HS-5 (cell line): ENCODE measurements around the gene EIF3L.

Source experiments
- DNase-seq: peaks from one replicate; pipeline ENCODE4 v3.0.0-alpha.2; 2012; ENCODE audit warnings: low read depth

The EIF3L gene

DNA sequence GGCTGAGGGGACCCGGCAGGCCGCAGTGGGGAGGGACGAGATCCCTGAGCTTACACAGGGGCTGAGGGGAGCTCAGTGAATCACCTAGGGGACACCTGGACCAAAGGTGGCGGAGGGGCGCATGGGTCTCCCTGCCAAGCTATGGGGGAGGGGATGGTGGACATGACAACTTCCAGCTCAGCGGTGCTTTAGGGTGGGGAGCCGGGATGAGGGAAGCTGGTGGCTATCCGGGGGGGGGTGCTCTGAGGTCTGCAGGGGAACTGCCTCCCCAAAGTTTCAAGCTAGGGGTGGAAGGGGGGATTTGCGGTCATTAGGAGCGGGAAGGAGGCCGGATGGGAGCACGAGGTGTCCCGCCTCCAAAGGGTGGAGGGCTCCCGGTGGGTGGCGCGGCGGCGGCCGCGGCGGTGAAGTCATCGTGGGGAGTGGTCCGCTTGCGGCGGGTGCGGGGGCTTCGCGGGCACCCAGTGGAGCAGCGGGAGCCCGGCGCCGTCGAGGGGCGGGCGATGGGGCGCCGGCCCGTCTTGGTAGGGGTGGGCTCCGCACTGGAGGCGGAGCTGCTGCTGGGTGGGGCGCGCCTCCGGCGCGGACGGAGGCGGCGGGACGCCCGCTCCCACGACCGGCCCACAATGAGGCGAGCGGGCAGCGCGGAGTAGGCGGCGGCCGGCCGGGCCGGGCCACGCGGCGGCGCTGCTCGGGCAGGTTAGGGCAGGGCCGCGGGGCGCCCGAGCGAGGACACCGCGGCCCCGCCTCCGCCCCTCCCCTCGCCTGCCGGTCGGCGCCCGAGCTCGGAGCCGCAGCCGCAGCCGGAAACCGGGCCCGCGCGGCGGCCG is 56.5 kb downstream of the EIF3L start, which contains the start of gene MICALL1:
Gene MICALL1 (plus strand): TSS at position 764 of the 830 bp plus-strand sequence. CDS start 126 bp downstream, outside the sequence.
- DNase-seq = peak; percentile 44

DNA sequence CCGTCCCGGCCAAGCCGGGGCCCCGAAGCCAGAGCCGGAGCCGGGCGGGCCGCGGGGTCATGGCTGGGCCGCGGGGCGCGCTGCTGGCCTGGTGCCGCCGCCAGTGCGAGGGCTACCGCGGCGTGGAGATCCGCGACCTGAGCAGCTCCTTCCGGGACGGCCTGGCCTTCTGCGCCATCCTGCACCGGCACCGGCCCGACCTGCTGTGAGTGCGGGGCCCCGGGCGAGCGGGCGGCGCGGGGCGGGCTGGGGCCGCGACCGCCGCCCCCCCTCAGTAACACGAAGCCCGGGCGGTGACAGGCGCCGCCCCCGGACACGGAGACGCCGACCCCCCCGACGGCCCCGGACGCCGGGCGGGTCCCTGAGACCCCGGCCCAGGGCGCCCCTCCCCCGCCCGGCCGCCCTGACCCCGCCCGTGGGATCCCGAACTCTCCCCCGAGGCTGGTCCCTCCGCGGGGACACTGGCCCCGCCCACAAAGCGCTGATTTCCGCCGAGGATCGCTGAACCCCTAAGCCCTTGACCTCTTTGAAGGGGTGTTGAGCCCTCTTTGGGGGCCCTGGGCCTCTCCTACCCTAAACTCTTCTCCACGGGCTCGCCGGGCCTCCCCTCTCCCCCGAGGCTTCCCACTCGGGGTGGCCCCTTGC is 57.3 kb downstream of the EIF3L start:
- DNase-seq = no peak

DNA sequence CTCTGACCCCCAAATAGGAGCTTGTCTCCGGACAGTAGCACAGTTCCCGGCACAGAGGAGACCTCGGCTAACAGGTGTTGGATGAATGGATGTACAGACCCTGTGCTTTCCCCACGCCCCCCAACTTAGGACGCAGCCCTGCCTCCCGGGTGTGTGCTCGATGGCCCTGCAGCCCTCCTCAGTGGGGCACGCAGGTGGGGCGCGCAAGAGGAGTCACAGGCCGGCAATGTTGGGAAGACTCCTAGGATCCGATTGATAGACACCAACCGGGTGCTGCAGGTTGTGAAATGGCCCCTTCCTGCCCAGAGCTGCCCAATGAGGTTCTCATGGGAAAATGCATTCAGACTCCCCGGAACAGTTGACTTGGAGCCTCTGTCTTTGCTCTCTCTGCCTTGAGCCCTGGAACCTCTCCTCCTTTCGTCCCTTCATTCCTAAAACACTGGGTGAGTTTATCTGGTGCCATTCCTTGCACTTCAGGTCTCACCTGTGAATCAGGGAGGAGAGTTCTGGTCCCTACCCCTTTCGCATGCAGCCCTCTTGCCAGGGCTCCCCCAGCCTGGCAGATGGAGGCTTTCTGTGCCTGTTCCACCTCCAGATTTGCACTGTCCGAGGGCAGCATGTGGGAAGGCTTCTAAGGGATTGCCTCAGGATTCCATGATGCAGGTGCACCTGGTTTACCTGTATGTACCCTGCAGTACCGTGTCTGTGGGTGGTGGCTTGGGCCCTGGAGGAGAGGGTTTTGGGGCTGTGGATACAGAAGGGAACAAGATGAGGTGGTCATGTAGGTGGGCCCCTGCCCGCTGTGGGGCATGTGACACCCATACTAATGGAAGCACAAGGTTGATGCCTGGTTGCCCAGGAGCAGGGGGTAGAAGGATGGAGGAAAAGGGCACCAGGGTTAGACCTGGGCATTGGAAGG is 58.1 kb downstream of the EIF3L start:
- no peak for DNase-seq

DNA sequence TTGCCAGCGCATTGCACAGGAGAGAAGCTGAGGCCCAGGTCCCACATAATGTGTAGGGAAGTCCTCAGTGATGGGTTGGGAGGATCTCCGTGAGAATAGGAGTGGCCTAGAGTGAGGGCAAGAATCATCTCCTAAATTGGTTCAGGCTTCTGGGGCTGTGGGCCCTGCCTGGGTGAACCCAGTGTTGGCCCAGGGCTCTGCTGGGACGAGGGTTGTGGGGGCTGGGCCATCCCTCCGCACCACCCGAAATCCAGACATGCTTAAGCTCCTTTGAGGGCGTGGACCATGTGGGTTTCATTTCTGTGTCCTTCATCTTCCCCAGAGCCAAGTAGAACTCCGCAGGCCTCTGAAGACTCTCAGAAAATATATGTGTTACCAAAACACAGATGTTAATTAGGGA is 60.5 kb downstream of the EIF3L start:
- DNase-seq = no peak

DNA sequence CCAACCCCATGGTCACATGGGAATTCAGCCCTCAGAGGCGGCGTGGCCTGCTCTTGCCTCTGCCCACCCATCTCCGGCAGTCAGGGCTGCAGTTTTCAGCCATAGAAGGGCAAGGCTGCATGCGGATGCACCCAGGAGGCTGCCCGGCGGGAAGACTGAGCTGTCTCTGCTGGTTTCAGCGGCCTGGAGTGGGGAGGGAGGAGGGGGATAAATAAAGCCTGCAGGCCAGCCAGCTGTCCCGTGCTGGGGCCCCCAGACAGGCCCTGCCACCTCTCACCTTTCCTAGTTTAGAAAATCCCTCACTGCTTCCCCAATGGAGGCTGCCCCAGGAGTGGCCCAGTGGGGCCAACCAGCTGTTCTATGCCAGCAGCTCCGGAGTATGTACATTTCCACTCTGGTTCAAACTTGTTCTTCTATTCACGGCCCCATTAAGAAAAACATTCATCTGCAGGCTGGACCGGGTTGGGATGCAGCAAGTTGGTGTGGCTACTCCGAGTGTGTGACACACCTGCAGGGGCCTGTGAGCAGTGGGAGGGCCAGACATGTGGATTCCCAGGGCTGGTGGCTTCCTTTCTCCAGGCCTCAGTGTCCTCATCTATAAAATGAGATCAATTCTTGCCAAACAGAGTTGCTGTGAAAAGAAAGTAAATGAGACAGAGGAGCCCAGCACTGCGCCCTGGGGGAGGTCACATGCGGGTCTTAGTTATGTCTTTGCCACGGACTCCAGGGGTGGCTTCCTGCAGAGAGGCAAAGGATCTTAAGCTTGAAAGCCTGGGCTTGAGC is 61.9 kb downstream of the EIF3L start:
- no peak for DNase-seq

DNA sequence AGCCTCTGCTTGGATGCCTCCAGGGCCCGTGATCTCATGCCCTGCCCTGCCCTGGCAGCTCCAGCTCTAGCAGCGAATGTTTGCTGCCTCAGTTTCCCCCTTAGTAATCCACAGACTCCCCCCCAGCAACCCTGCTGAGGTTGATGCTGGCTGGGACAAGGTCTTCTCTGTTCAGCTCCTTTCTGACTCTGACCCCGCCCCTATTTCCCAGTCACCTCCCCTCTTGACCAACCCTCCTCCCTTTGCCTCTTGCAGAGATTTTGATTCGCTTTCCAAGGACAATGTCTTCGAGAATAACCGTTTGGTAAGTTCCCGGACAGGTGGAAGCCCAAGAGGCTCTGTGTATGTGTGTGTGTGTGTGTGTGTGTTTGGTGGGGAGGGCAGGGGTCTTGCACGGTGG is 62.5 kb downstream of the EIF3L start:
- DNase-seq = no peak

DNA sequence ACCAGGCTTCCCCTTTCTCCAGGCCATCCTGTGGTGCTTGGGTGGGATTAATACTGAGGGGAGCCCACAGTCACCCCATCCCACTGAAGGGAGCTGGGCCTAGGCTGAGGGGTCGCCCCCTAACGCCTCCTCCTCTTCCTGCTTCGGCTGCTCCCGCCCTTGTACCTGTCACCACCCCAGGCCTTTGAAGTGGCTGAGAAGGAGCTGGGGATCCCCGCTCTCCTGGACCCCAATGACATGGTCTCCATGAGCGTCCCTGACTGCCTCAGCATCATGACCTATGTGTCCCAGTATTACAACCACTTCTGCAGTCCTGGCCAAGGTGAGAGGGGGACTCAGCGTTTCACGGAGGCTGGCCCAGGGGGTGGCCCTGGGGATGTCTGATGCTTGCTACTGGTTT is 63.0 kb downstream of the EIF3L start:
- DNase-seq = no peak

DNA sequence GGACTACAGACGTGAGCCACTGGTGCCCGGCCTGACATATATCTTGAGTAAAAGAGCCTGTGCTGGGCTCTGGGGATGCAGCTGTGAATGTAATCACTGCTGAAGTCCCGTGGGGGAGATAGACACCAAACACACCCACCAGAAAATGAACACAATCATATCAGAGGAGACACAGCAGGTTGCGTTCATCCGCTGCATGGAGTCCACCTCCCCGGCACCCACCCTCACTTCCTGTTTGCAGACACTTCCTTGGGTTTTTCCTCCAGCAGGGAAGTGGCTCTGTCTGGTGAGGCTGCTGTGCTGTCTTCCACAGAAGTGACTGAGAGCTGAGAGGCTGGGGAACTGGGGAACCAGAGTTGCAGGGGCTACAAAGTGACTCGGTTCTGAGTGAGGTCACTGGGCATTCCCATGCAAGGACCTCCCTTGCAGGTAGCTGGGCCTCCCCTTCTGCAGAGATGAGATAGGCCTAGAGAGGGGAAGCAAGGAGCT is 64.1 kb downstream of the EIF3L start:
- no peak for DNase-seq

DNA sequence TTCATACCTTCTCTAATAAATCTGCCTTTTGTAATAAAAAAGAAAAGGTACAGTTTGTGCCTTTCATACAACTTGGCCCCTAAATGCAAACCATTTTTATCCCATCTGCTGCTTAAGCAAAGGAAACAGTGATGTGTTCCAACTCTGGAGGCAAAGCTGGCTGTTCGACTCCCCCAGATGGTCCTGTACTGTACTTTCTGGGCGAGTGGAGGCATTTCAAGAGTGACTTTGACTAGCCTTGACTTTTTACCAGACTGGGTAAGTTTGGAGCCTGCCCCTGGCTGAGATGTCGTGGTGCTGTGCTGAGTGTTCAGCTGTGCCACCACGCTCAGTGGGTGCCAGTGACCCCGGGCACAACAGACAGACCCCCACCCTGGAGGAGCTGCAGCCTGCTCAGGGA is 67.1 kb downstream of the EIF3L start:
- no peak for DNase-seq

DNA sequence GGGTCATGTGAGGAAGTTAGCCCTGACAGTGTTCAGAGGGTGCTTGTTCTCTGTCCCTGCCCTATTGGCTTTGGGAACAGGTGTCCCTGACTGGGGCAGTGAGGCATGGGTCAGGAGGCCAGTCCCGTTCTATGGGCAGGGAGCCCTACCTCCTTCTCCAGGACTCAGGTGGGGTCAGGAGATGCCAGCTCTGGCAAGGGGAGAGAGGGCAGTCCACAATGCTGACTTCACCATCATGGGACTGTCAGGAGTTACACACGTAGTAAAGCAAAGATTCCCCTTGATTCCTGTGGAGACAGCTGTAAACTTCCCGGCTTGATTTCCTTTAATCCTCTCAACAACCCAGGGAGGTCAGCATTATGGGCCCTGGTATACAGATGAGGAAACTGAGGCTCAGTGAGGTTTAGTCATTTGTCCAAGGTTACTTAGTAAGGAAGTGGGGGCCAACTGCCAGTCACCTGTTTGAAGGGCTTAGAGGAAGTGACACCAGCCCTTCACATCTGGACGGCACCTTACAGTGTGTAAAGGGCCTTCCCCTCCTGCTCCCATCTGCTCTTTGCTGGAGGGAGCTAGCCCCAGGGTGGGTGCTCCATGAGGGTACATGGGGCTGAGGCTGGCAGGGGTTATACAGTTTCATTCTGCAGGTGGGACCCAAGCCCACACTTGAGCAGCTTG is 68.8 kb downstream of the EIF3L start:
- no peak for DNase-seq

DNA sequence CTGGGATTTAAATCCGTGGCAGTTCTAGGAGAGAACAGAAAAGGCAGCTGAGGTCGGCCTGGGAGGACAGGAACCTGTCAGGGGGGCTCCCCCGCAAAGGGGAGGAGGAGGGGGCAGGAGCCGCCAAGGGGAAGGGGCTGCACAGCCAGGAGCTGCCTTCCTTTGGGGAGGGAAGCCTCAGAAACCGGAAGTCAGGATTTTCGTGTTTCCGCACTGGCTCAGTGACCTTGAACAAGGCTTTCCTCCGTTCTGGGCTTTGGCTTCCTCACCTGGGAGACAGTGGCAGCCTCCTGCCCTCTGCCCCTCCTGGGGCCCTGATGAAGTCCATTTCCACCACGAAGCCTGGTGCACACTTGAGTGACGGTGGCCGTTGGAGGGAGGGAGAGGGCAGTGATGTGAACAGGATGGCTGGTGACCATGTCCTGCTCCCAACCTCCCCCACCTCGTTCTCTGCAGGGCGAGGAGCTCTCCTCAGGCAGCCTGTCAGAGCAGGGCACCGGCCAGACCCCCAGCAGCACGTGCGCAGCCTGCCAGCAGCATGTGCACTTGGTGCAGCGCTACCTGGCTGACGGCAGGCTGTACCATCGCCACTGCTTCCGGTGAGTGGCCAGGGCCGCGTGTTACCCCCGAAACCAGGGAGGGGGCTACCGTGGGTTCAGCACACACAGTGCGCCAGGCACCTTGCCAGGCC is 69.5 kb downstream of the EIF3L start:
- no peak for DNase-seq

DNA sequence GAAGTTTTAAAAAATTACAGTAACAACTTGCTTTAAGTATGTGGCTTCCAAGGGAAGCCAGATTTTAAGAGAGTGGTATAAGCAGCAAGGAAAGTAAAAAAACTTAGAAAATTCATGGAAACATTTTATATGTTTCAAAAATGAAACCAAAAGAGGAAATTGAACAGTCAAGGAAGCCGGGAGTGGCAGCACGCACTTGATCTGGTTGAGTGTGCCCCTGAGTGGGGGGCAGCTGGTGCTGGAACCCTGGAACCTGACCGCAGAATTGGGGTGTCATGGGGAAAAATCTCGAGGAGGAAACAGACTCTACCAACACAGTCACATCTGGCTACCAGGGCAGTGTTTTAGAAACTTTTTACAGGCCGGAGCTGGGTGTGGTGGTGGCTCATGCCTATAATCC is 70.9 kb downstream of the EIF3L start:
- DNase-seq = no peak

DNA sequence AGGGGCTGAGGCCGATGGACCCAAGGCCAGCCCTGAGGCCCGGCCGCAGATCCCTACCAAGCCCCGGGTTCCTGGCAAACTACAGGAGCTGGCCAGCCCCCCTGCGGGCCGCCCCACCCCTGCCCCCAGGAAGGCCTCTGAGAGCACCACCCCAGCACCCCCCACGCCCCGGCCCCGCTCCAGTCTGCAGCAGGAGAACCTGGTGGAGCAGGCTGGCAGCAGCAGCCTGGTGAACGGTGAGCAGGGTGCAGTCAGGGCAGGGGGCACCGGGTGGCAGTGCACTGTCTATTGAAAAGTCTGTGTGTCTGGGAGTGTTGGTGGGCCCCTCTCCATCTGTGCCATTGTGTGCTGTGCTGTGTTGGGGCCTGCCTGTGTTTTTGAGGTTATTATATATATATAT is 73.0 kb downstream of the EIF3L start:
- DNase-seq = no peak

DNA sequence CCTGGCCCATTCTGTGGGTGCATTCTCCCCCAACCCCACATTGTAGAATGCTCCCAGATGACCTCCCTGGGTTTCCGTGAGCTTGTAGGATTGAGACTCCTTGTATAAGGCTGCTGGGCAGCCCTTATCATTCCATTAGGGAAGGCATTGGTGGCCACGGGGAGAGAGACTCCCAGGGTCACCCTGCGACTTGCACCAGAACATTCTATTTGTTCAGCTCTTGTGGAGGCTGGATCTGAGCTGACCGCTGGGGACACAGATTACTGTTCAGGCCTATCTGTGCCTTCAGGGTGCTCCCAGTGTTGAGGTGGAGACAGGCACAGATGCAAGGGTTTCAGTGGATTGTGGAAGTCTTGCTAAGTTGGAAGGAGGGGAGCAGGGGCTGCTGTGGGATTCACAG is 74.7 kb downstream of the EIF3L start:
- DNase-seq = no peak

DNA sequence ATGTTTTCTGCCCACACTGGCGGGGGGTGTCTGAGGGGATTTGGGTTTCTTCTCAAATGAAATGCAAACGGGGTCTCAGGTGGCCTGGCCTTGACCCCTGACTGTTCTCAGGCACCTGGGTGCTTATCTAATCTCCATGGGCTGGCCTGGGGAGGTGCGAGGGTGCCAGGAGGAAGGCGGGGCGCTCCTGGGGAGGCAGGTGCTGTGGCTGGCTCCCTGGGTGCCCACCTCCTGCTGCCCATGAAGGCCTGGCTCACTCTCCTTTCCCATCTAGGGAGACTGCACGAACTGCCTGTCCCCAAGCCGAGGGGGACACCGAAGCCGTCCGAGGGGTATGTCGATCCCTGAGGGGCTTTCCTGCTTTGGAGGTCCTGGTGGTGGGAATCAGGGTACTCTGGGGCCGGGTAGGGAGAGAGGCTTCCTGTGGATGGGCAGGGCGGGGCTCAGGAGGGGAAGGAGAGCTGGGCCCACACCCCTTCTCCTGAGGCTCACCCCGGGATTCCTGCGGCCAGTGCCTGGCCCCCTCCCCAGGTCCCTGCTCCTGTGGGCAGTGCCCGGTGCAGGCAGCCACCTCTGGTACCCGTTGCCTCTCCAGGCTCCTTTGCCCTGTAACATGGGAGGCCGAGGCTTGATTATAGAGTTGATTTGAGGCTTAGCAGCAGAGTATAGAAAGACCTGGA is 75.3 kb downstream of the EIF3L start:
- DNase-seq = no peak

DNA sequence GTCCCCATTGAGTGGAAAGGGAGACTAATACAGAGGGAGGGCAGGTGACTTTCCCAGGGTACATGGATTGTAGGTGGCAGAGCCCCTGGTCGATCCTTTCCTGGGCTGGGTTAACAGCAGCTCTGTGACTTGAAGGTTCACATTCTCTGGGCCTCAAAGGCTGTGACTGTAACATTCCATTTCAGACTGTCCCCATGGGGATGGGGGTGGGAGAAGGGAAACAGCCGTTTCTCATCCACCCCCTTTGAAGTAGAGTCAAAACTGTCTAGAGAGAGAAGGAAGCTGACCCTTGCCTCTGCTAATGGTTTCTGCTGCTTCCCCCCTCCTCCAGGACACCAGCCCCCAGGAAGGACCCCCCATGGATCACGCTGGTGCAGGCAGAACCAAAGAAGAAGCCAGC is 76.1 kb downstream of the EIF3L start:
- DNase-seq = no peak

DNA sequence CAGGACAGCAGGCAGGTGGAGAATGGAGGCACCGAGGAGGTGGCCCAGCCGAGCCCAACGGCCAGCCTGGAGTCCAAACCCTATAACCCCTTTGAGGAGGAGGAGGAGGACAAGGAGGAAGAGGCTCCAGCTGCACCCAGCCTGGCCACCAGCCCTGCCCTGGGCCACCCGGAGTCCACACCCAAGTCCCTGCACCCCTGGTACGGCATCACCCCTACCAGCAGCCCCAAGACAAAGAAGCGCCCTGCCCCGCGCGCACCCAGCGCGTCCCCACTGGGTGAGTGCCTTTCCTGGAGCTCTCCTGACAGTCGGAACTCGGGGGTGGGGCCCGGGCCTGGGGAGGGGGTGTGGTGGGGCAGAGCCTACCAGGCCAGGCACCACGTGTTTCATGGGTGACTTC is 76.5 kb downstream of the EIF3L start:
- DNase-seq = no peak

DNA sequence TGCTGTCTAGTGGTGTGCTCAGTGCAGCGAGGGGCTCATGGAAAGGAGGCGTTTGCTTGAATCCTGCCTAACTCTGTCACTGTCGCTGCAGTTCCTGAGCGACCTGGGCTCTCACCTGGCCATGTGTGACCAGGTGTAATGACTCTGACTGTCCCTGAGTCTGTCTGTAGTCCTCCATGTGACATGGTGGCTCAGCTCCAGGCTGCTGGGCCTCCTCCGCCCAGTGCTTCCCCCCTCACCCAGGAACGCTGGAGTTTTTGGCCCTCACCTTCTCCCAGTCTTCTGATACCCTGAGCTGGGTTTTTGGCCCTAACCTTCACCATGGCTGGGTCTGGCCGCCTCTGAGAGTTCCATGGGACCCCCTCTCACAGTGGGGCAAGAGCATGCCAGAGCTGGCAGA is 77.1 kb downstream of the EIF3L start:
- DNase-seq = no peak

DNA sequence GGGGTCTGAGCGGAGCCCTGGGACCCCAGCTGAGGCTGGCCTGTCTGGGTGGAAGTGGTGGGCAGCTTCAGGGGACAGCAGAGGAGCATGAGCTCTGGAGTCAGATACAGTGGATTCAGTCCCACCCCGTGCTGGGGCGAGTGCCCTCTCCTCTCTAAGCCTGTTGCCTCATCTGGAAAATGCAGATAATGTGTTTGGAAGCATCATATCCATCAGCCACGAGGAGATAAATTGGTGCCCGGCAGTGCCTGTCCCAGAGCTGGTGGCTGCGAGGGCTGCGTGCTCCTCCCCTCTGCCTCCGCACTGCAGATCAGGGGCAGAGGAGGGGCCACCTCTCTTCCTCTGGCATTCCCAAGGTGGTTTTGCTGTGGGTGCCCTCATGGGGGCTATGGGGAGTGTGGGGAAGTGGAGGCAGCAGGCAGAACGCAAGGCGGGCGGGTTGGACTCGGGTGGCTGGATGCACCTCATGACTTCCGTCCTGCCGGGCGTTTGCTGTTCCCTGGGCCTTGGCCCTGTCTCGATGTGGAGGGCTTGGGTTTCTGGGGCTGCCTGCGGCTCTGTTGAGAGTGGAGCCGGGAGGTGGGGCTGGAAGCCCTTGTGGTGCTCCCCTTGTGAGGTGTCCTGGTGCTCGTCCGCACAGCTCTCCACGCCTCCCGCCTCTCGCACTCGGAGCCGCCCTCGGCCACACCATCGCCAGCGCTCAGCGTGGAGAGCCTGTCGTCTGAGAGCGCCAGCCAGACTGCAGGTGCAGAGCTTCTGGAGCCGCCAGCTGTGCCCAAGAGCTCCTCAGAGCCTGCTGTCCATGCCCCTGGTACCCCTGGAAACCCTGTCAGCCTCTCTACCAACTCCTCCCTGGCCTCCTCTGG is 77.8 kb downstream of the EIF3L start:
- DNase-seq = no peak
